HL-60 (cell line): ENCODE results near the gene AIF1.

Source experiments
- GABPA ChIP-seq: IDR thresholded peaks from 2 replicates; pipeline ENCODE4 v1.6.1; 2012; ENCODE audit warnings: low read depth
- POLR2AphosphoS5 ChIP-seq: IDR thresholded peaks from 2 replicates; pipeline ENCODE4 v1.6.1; 2012; ENCODE audit warnings: low read depth
- REST ChIP-seq: IDR thresholded peaks from 2 replicates; pipeline ENCODE4 v1.6.1; 2012; ENCODE audit warnings: low read depth; ENCODE audit not compliant: insufficient replicate concordance
- SPI1 ChIP-seq: IDR thresholded peaks from 2 replicates; pipeline ENCODE4 v1.6.1; 2012; ENCODE audit warnings: low read depth, mild to moderate bottlenecking, borderline replicate concordance
- TF ChIP-seq, protein P1 (sequence below): IDR thresholded peaks from one replicate; pipeline ENCODE4 v1.5.1; 2011; ENCODE audit warnings: low read length, control low read depth, inconsistent platforms; ENCODE audit not compliant: insufficient read depth

DNA sequence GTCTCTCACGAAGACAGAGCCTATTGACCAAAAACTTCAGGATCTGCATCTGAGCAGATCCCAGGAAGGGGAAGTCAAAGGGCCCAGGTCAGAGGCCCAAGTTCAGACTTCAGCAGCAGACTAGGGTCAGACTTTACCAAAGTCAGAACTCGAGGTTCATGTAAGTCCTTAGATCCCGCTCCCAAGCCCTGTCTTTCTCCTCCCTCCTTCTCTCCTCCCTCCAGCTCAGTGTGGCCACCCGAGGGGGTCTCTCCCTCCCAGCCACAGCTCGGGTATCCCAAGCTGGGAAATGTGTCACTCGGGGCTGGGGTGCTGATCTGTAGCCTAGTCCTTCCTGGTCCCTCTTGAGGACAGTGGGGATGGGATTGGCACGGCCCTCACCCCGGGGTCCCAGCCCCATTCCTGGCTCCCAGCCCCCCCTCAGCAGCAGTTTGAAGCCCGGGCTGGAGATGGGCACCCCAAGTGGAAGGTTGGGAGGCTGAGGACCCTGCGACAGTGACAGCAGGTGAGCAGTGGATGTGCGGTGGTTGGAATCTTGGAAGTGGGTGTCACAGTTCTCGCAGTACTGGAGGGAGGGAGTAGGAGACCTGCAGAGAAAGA lies 47.2 kb downstream of the AIF1 start:
- TF ChIP-seq, protein P1, sequence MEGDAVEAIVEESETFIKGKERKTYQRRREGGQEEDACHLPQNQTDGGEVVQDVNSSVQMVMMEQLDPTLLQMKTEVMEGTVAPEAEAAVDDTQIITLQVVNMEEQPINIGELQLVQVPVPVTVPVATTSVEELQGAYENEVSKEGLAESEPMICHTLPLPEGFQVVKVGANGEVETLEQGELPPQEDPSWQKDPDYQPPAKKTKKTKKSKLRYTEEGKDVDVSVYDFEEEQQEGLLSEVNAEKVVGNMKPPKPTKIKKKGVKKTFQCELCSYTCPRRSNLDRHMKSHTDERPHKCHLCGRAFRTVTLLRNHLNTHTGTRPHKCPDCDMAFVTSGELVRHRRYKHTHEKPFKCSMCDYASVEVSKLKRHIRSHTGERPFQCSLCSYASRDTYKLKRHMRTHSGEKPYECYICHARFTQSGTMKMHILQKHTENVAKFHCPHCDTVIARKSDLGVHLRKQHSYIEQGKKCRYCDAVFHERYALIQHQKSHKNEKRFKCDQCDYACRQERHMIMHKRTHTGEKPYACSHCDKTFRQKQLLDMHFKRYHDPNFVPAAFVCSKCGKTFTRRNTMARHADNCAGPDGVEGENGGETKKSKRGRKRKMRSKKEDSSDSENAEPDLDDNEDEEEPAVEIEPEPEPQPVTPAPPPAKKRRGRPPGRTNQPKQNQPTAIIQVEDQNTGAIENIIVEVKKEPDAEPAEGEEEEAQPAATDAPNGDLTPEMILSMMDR = no peak
- TF ChIP-seq GABPA = no peak
- no peak for TF ChIP-seq REST
- TF ChIP-seq SPI1 = no peak
- no peak for TF ChIP-seq POLR2AphosphoS5
